Retinal pigment epithelial cell (primary cell): Measurements from ENCODE around the gene EMC8.
A peak's percentile ranks its signal among the peaks of the same experiment; 100 is the strongest.

Experiments used
- DNase-seq: peaks from one replicate; pipeline ENCODE4 v3.0.0-alpha.2; 2010; ENCODE audit warnings: low read depth
- H3K4me3 ChIP-seq: 2 replicates; pipeline ENCODE4 v1.5.1; 2011; ENCODE audit warnings: mild to moderate bottlenecking, low read length, control low read depth, moderate library complexity
- CTCF ChIP-seq: conservative IDR thresholded peaks from 2 replicates; pipeline ENCODE4 v1.5.1; 2011; ENCODE audit warnings: low read depth, low read length, control low read depth, inconsistent platforms

The EMC8 gene

GRCh38 chr16:85773044-85773443, 26.3 kb downstream of the EMC8 start:
- TF ChIP-seq CTCF: no peak
- H3K4me3 ChIP-seq: no peak overlapping the region
- no peak for DNase-seq

- no peak for DNase-seq
- no peak overlapping the region for H3K4me3 ChIP-seq
- TF ChIP-seq CTCF: no peak
Observed at GRCh38 chr16:85770741-85771140, 28.6 kb downstream of the EMC8 start.

- no peak for TF ChIP-seq CTCF
- DNase-seq: no peak
- H3K4me3 ChIP-seq: no peak overlapping the region
Observed at GRCh38 chr16:85768199-85768598, 31.1 kb downstream of the EMC8 start.

GRCh38 chr16:85767531-85767930, 31.8 kb downstream of the EMC8 start:
- TF ChIP-seq CTCF: no peak
- H3K4me3 ChIP-seq: no peak overlapping the region
- peak; percentile 71 for DNase-seq

- no peak for DNase-seq
- no peak for TF ChIP-seq CTCF
- no peak overlapping the region for H3K4me3 ChIP-seq
Observed at GRCh38 chr16:85765767-85766166, 33.6 kb downstream of the EMC8 start.

- no peak for TF ChIP-seq CTCF
Observed at GRCh38 chr16:85765211-85765610, 34.1 kb downstream of the EMC8 start.

GRCh38 chr16:85763616-85764015, 35.7 kb downstream of the EMC8 start:
- DNase-seq: no peak
- no peak overlapping the region for H3K4me3 ChIP-seq
- no peak for TF ChIP-seq CTCF

More at GRCh38 chr16:85765211-85765610, 34.1 kb downstream of the EMC8 start:
- no peak overlapping the region for H3K4me3 ChIP-seq
- DNase-seq: no peak
